Mesothelial cell of epicardium (in vitro differentiated cells): ENCODE measurements around the gene SIAH3. TPM values are rescaled to one million over a fixed set of nuclear protein-coding genes. Genes with fewer than 3 reads are reported as not detected.

Experiments
- DNase-seq, 2 experiments: peaks; one replicate each; pipeline ENCODE4 v3.0.0; 2021; ENCODE audit warnings: low spot score in 2 of 2; ENCODE audit not compliant: unreplicated experiment in 2 of 2
- H3K27ac Mint-ChIP-seq: 2 replicates; pipeline ENCODE4 v1.8.0; 2021; ENCODE audit warnings: mixed read lengths
- H3K27me3 Mint-ChIP-seq: 2 replicates; pipeline ENCODE4 v1.8.0; 2021; ENCODE audit warnings: low read depth, mixed read lengths
- H3K36me3 Mint-ChIP-seq: 2 replicates; pipeline ENCODE4 v1.8.0; 2021; ENCODE audit warnings: mixed read lengths
- H3K4me1 Mint-ChIP-seq: 2 replicates; pipeline ENCODE4 v1.8.0; 2021; ENCODE audit warnings: mixed read lengths
- H3K4me3 Mint-ChIP-seq: 2 replicates; pipeline ENCODE4 v1.8.0; 2021; ENCODE audit warnings: mild to moderate bottlenecking, moderate library complexity, mixed read lengths
- H3K9me3 Mint-ChIP-seq: 2 replicates; pipeline ENCODE4 v1.8.0; 2021; ENCODE audit warnings: mixed read lengths
- CTCF ChIP-seq: fragments of 200-600 bp; sonication (generic); IDR thresholded peaks from one replicate; pipeline ENCODE4 v1.5.0; 2021; ENCODE audit warnings: antibody characterized with exemption; ENCODE audit not compliant: unreplicated experiment
- total RNA-seq: library from RNA; stranded (reverse); gene quantifications from 3 replicates; pipeline ENCODE4 v1.2.1, GENCODE V29; 2021

The SIAH3 gene
- total RNA-seq, 1 donor from 2014 or later, result 0.42 TPM

GRCh38 chr13:45773944-45774343, 77.6 kb downstream of the SIAH3 start:
- no peak overlapping the region for H3K27ac Mint-ChIP-seq
- no peak for DNase-seq
- H3K4me3 Mint-ChIP-seq, result no peak overlapping the region
- H3K4me1 Mint-ChIP-seq, result peaks cover 15% of the 10 kb centered on the region
- H3K36me3 Mint-ChIP-seq, result no peaks in the 10 kb centered on the region
- peaks cover 35% of the 10 kb centered on the region for H3K27me3 Mint-ChIP-seq
- peaks cover 9% of the 10 kb centered on the region for H3K9me3 Mint-ChIP-seq
- no peak for TF ChIP-seq CTCF

- TF ChIP-seq CTCF, result no peak
- H3K4me1 Mint-ChIP-seq, result peaks cover 22% of the 10 kb centered on the region
These were observed 78.3 kb downstream of the SIAH3 start for GRCh38 chr13:45773236-45773635.

DNA sequence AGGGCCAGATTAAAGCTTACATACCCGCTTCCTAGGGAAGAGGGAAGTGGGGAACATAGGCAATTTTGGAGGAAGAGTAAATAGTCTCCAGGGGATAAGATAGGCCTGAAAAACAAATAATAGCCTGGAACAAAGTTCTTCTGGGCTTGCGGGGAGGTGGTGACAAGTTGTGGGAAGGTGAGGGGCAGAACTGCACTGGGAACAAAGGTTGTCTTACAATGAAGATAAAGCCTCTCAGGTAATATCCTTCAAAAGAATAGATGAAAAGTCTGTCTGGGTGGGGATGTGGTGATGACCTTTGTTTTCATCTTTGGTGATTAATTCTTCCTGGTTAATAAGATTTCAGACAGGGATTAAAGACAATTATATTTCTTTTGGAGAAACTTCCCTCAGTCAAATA, 80.7 kb downstream of the SIAH3 start:
- Mint-ChIP-seq H3K9me3 (peaks cover 9% of the 10 kb centered on the region), H3K36me3 (no peaks in the 10 kb centered on the region), H3K4me1 (peaks cover 19% of the 10 kb centered on the region), H3K27ac (no peak overlapping the region), H3K27me3 (peaks cover 41% of the 10 kb centered on the region), H3K4me3 (no peak overlapping the region)
- no peak for TF ChIP-seq CTCF
- DNase-seq, result no peak

More at GRCh38 chr13:45773236-45773635, 78.3 kb downstream of the SIAH3 start:
- Mint-ChIP-seq H3K9me3 (peaks cover 9% of the 10 kb centered on the region), H3K36me3 (no peaks in the 10 kb centered on the region), H3K27ac (no peak overlapping the region), H3K4me3 (no peak overlapping the region), H3K27me3 (peaks cover 38% of the 10 kb centered on the region)
- DNase-seq, result no peak

DNA sequence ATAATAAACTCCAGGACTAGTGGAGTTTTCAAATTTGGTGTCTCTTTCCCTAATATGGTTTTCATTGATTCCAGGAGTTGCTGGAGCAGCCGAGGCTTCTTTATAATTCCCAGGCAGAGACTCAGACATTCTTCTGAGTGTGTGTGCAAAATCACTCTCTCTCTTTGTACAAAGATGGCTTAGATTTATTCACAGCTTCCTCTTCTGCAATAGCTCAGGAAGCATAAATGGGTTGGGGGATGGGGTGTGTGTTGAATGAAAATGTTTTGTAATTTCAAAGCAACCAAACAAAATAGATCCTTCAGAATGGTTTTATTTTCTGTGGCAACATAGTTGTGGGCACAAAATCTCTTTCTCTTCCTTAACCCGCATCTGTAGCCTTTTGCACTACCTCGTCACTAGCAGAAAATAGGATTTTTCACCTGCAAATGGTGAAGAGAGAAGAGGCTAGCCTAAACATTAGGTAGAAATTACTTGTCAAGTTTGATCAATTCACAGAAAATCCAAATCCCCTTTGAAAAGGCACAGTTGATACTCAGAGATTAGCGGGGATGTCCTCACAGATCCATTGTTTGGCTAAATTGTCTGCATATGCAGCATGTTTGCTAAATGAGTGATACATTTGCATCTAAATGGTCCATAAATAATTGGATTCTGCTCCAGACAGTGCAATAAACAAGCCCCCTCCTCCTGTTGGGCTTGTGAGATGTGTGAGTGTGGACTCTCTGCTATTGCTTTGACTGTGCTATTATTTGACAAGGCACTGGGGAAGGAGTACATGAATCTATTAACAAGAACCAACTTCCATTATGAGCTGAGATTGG, 82.7 kb downstream of the SIAH3 start:
- Mint-ChIP-seq H3K4me3 (no peak overlapping the region), H3K4me1 (peaks cover 19% of the 10 kb centered on the region)

GRCh38 chr13:45765464-45765863, 86.1 kb downstream of the SIAH3 start:
- TF ChIP-seq CTCF, result no peak
- peaks cover 66% of the 10 kb centered on the region for H3K27me3 Mint-ChIP-seq
- H3K9me3 Mint-ChIP-seq, result no peaks in the 10 kb centered on the region
- no peak for DNase-seq
- no peaks in the 10 kb centered on the region for H3K36me3 Mint-ChIP-seq
- H3K4me1 Mint-ChIP-seq, result peaks cover 11% of the 10 kb centered on the region
- H3K27ac Mint-ChIP-seq, result no peak overlapping the region
- H3K4me3 Mint-ChIP-seq, result no peak overlapping the region

More for the DNA sequence above, 82.7 kb downstream of the SIAH3 start:
- Mint-ChIP-seq H3K27ac (no peak overlapping the region), H3K9me3 (peaks cover 9% of the 10 kb centered on the region), H3K36me3 (no peaks in the 10 kb centered on the region), H3K27me3 (peaks cover 50% of the 10 kb centered on the region)
- no peak for DNase-seq
- no peak for TF ChIP-seq CTCF
